Osteocyte (in vitro differentiated cells): ENCODE data around the gene HIPK2. TPM values are rescaled to one million over a fixed set of nuclear protein-coding genes. Genes with fewer than 3 reads are reported as not detected.

Source experiments
- DNase-seq: peaks from one replicate; pipeline ENCODE4 v3.0.0; 2021; ENCODE audit warnings: mixed read lengths; ENCODE audit not compliant: unreplicated experiment; ENCODE audit errors: extremely low spot score
- H3K27ac Mint-ChIP-seq: one replicate; pipeline ENCODE4 v1.8.0; 2021; ENCODE audit warnings: mild to moderate bottlenecking, mixed read lengths; ENCODE audit not compliant: unreplicated experiment
- H3K27me3 Mint-ChIP-seq: one replicate; pipeline ENCODE4 v1.8.0; 2021; ENCODE audit warnings: mixed read lengths; ENCODE audit not compliant: unreplicated experiment
- H3K36me3 Mint-ChIP-seq: one replicate; pipeline ENCODE4 v1.8.0; 2021; ENCODE audit warnings: mixed read lengths; ENCODE audit not compliant: unreplicated experiment
- H3K4me1 Mint-ChIP-seq: one replicate; pipeline ENCODE4 v1.8.0; 2021; ENCODE audit warnings: mixed read lengths; ENCODE audit not compliant: unreplicated experiment
- H3K4me3 Mint-ChIP-seq: one replicate; pipeline ENCODE4 v1.8.0; 2021; ENCODE audit warnings: mild to moderate bottlenecking, moderate library complexity, mixed read lengths; ENCODE audit not compliant: unreplicated experiment
- H3K9me3 Mint-ChIP-seq: one replicate; pipeline ENCODE4 v1.8.0; 2021; ENCODE audit warnings: mixed read lengths; ENCODE audit not compliant: unreplicated experiment
- CTCF ChIP-seq: fragments of 200-600 bp; sonication (generic); IDR thresholded peaks from 2 replicates; pipeline ENCODE4 v1.5.0; 2021; ENCODE audit warnings: antibody characterized with exemption, mild to moderate bottlenecking, moderate library complexity
- total RNA-seq: library from RNA; stranded (reverse); gene quantifications from 2 replicates; pipeline ENCODE4 v1.2.1, GENCODE V29; 2021

HIPK2 gene
- total RNA-seq, 1 donor from 2014 or later: 90.8 TPM

GRCh38 chr7:139711991-139712743 is 65.6 kb downstream of the HIPK2 start:
- peak overlapping the region; percentile 46 for H3K27ac Mint-ChIP-seq
- TF ChIP-seq CTCF: no peak
- no peak overlapping the region for H3K4me3 Mint-ChIP-seq
- peaks cover 55% of the 10 kb centered on the region for H3K36me3 Mint-ChIP-seq
- no peaks in the 10 kb centered on the region for H3K9me3 Mint-ChIP-seq
- no peaks in the 10 kb centered on the region for H3K27me3 Mint-ChIP-seq
- DNase-seq: no peak
- H3K4me1 Mint-ChIP-seq: peaks cover 58% of the 10 kb centered on the region

GRCh38 chr7:139710036-139710435 is 67.8 kb downstream of the HIPK2 start:
- Mint-ChIP-seq H3K27ac (peak overlapping the region; percentile 66), H3K36me3 (peaks cover 47% of the 10 kb centered on the region), H3K27me3 (no peaks in the 10 kb centered on the region), H3K4me1 (peaks cover 58% of the 10 kb centered on the region), H3K4me3 (no peak overlapping the region), H3K9me3 (no peaks in the 10 kb centered on the region)
- no peak for DNase-seq
- TF ChIP-seq CTCF: no peak

- DNase-seq: no peak
- Mint-ChIP-seq H3K9me3 (no peaks in the 10 kb centered on the region), H3K27me3 (no peaks in the 10 kb centered on the region), H3K4me3 (no peak overlapping the region), H3K27ac (peak overlapping the region; percentile 66), H3K4me1 (peaks cover 54% of the 10 kb centered on the region), H3K36me3 (peaks cover 42% of the 10 kb centered on the region)
- no peak for TF ChIP-seq CTCF
These were observed 68.3 kb downstream of the HIPK2 start for GRCh38 chr7:139709485-139709884.

- no peak for TF ChIP-seq CTCF
- Mint-ChIP-seq H3K9me3 (no peaks in the 10 kb centered on the region), H3K27ac (no peak overlapping the region), H3K36me3 (peaks cover 40% of the 10 kb centered on the region), H3K4me3 (no peak overlapping the region), H3K27me3 (no peaks in the 10 kb centered on the region), H3K4me1 (peaks cover 45% of the 10 kb centered on the region)
- DNase-seq: no peak
These were observed 69.3 kb downstream of the HIPK2 start for GRCh38 chr7:139708541-139708940.

- no peak overlapping the region for H3K27ac Mint-ChIP-seq
- no peak overlapping the region for H3K4me3 Mint-ChIP-seq
- no peaks in the 10 kb centered on the region for H3K9me3 Mint-ChIP-seq
- DNase-seq: no peak
- peaks cover 31% of the 10 kb centered on the region for H3K36me3 Mint-ChIP-seq
- no peaks in the 10 kb centered on the region for H3K27me3 Mint-ChIP-seq
- TF ChIP-seq CTCF: no peak
- H3K4me1 Mint-ChIP-seq: peaks cover 48% of the 10 kb centered on the region
These were observed 71.0 kb downstream of the HIPK2 start for GRCh38 chr7:139706837-139707236.
